Endothelial cell of umbilical vein (primary cell): ENCODE results near the gene TSPAN5. TPM values are rescaled to one million over a fixed set of nuclear protein-coding genes. Genes with fewer than 3 reads are reported as not detected.

ENCODE experiments used
- BruUV-seq: library from RNA; stranded (reverse); fragments of 400-500 nt; replicated peaks from 2 replicates; lab custom pipeline; 2021; lab: Mats Ljungman, UMichigan
- CTCF ChIA-PET: fragments of 300-600, 350-600 bp; sonication (Branson Sonifier 250); formaldehyde crosslinking; loops from one replicate; lab custom pipeline; 2021; ENCODE audit warnings: antibody characterized with exemption, inconsistent platforms; lab: Charles Lee
- POLR2A ChIA-PET: fragments of 300-600, 350-600 bp; sonication (Branson Sonifier 250); formaldehyde crosslinking; loops from one replicate; lab custom pipeline; 2021; ENCODE audit warnings: antibody characterized with exemption, inconsistent platforms; lab: Charles Lee
- DNase-seq: peaks from one replicate; pipeline ENCODE4 v3.0.0-alpha.2; 2011; ENCODE audit warnings: low read depth, low spot score
- FAIRE-seq: peaks from 2 replicates; lab custom pipeline; 2011; peaks lifted over from hg19 to GRCh38; lab: Jason Lieb, UNC
- H2AFZ ChIP-seq: 2 replicates; pipeline ENCODE4 v1.6.0; 2012; ENCODE audit warnings: low read depth, low read length, control low read depth, inconsistent platforms
- H3K27ac ChIP-seq: 2 replicates; pipeline ENCODE4 v1.5.1; 2011; ENCODE audit warnings: low read depth, mild to moderate bottlenecking, control low read depth, low read length, moderate library complexity; ENCODE audit not compliant: insufficient read depth
- H3K27me3 ChIP-seq, 2 experiments: 2 replicates each; pipeline versions ENCODE4 v1.6.0 to v1.6.1; 2011; ENCODE audit warnings: low read length in 2 of 2, mixed read lengths in 1 of 2; ENCODE audit not compliant: control insufficient read depth in 2 of 2, insufficient read depth in 2 of 2
- H3K36me3 ChIP-seq, 2 experiments: 2 replicates in 1 of 2; 3 replicates in 1 of 2; pipeline ENCODE4 v1.5.1; 2011; ENCODE audit warnings: low read length in 2 of 2, mild to moderate bottlenecking in 1 of 2, moderate library complexity in 1 of 2; ENCODE audit not compliant: control insufficient read depth in 2 of 2, insufficient read depth in 2 of 2; ENCODE audit errors: extremely low read depth in 1 of 2
- H3K4me1 ChIP-seq: 3 replicates; pipeline ENCODE4 v1.5.1; 2011; ENCODE audit warnings: mild to moderate bottlenecking, low read length; ENCODE audit not compliant: control insufficient read depth, insufficient read depth; ENCODE audit errors: extremely low read depth
- H3K4me2 ChIP-seq: 2 replicates; pipeline ENCODE4 v1.6.1; 2011; ENCODE audit warnings: low read length, control low read depth, mixed read lengths; ENCODE audit not compliant: insufficient read depth
- H3K4me3 ChIP-seq, 3 experiments: fragments of 200-600 bp in 1 of 3; sonication (generic), shearing (Covaris generic) in 1 of 3; replicated peaks in 1 of 3; 2 replicates each; pipeline ENCODE4 v1.5.1; 2011 to 2016; ENCODE audit warnings: control low read depth in 3 of 3, low read length in 3 of 3, mild to moderate bottlenecking in 2 of 3, inconsistent platforms in 1 of 3, low read depth in 1 of 3, moderate library complexity in 1 of 3; ENCODE audit not compliant: insufficient read depth in 1 of 3
- H3K79me2 ChIP-seq: 2 replicates; pipeline ENCODE4 v1.6.0; 2012; ENCODE audit warnings: low read length, inconsistent platforms; ENCODE audit not compliant: control insufficient read depth, insufficient read depth
- H3K9ac ChIP-seq: replicated peaks from 2 replicates; pipeline ENCODE3; 2011; ENCODE audit warnings: low read length, control low read depth; ENCODE audit not compliant: insufficient read depth; ENCODE audit errors: extremely low read depth
- H3K9me1 ChIP-seq: replicated peaks from 3 replicates; pipeline ENCODE4 v1.6.0; 2011; ENCODE audit warnings: mild to moderate bottlenecking, low read length; ENCODE audit not compliant: control insufficient read depth, insufficient read depth; ENCODE audit errors: extremely low read depth
- H3K9me3 ChIP-seq: replicated peaks from 2 replicates; pipeline ENCODE4 v1.5.1; 2012; ENCODE audit warnings: low read length, inconsistent platforms; ENCODE audit not compliant: control insufficient read depth, insufficient read depth
- H4K20me1 ChIP-seq: replicated peaks from 2 replicates; pipeline ENCODE3; 2011; ENCODE audit warnings: mild to moderate bottlenecking, low read length; ENCODE audit not compliant: control insufficient read depth, insufficient read depth; ENCODE audit errors: extremely low read depth
- CTCF ChIP-seq, 2 donors: IDR thresholded peaks; 1 replicate in 1 of 2; 2 replicates in 1 of 2; pipeline ENCODE4 v1.5.1; 2011; ENCODE audit warnings: low read length in 2 of 2, mild to moderate bottlenecking in 2 of 2, moderate library complexity in 2 of 2, control low read depth in 1 of 2, inconsistent platforms in 1 of 2, low read depth in 1 of 2; ENCODE audit not compliant: insufficient read depth in 1 of 2; ENCODE audit errors: extremely low read depth in 1 of 2
- EZH2 ChIP-seq: IDR thresholded peaks from 2 replicates; pipeline ENCODE4 v1.6.1; 2012; ENCODE audit warnings: borderline replicate concordance, low read depth, mild to moderate bottlenecking, moderate library complexity, low read length, inconsistent platforms; ENCODE audit not compliant: severe bottlenecking
- FOS ChIP-seq: IDR thresholded peaks from 2 replicates; pipeline ENCODE4 v1.6.1; 2011; ENCODE audit warnings: mild to moderate bottlenecking, low read length, moderate library complexity, borderline replicate concordance; ENCODE audit not compliant: insufficient read depth
- GATA2 ChIP-seq: IDR thresholded peaks from 2 replicates; pipeline ENCODE4 v1.7.0; 2011; ENCODE audit warnings: low read depth, mild to moderate bottlenecking, moderate library complexity, mixed read lengths, low read length; ENCODE audit not compliant: insufficient read length, insufficient read depth
- JUN ChIP-seq: IDR thresholded peaks from 2 replicates; pipeline ENCODE4 v1.6.1; 2011; ENCODE audit warnings: borderline replicate concordance, low read depth; ENCODE audit not compliant: insufficient read length, insufficient read depth
- MAX ChIP-seq: IDR thresholded peaks from 2 replicates; pipeline ENCODE4 v1.6.1; 2011; ENCODE audit not compliant: insufficient read depth, insufficient read length
- MYC ChIP-seq: IDR thresholded peaks from one replicate; pipeline ENCODE4 v1.6.1; 2011; ENCODE audit warnings: mild to moderate bottlenecking, low read depth, low read length
- POLR2A ChIP-seq: IDR thresholded peaks from 2 replicates; pipeline ENCODE4 v1.6.1; 2012; ENCODE audit warnings: low read depth, mild to moderate bottlenecking, control low read depth, low read length
- POLR2AphosphoS5 ChIP-seq: IDR thresholded peaks from 2 replicates; pipeline ENCODE4 v1.6.1; 2012; ENCODE audit warnings: low read depth, mild to moderate bottlenecking, control low read depth, low read length, moderate library complexity; ENCODE audit not compliant: insufficient read depth
- dilution Hi-C: fragments of 300-500 bp; cut with MboI; formaldehyde crosslinking; loops from one replicate; pipeline ENCODE4 v1.15.0; 2019; ENCODE audit warnings: low sequenced_read_pairs; ENCODE audit not compliant: extremely low pct_ligation_motif_present
- intact Hi-C: fragments of 100-400 bp; cut with micrococcal nuclease; formaldehyde crosslinking; loops from one replicate; pipeline ENCODE4 v1.10.0; 2022
- polyA plus RNA-seq, 4 experiments: library from polyadenylated mRNA; depleted of rRNA in 3 of 4; stranded (reverse) in 3 of 4; unstranded in 1 of 4; fragments of >200 nt; gene quantifications; 2 replicates each; pipeline versions ENCODE4 v1.2.1 to v1.2.3, GENCODE V29; 2011 to 2012; ENCODE audit warnings: missing spikeins in 1 of 4
- total RNA-seq: library from RNA; stranded (reverse); gene quantifications from 2 replicates; pipeline ENCODE4 v1.2.3, GENCODE V29; 2021

TSPAN5 gene
- total and polyA plus RNA-seq, 2 donors (not counting 3 experiments of a cell fraction or from before 2014, with no cell fraction given): 45.1 to 50.2 TPM

GRCh38 chr4:98518559-98519267 lies 139.7 kb downstream of the TSPAN5 start:
- no peak overlapping the region for H3K4me2 ChIP-seq
- H3K27ac ChIP-seq: no peak overlapping the region
- no peak overlapping the region for H2AFZ ChIP-seq
- no peak for TF ChIP-seq MAX
- no peak for TF ChIP-seq FOS
- TF ChIP-seq POLR2AphosphoS5: no peak
- no peak for TF ChIP-seq CTCF (IDR thresholded peaks at IDR 0.05; ENCODE audit: extremely low read depth in 1 of 2, insufficient read depth in 1 of 2, low read depth in 1 of 2, low read length in 2 of 2)
- TF ChIP-seq EZH2: no peak
- no peak for TF ChIP-seq MYC
- no peak for TF ChIP-seq POLR2A
- no peak for TF ChIP-seq GATA2
- TF ChIP-seq JUN: no peak
- peaks cover 62% of the 10 kb centered on the region for H3K4me1 ChIP-seq
- dilution Hi-C loops: no loop called here
- intact Hi-C loops: no loop called here
- no peaks in the 10 kb centered on the region for H3K9me3 ChIP-seq
- H3K36me3 ChIP-seq: no peaks in the 10 kb centered on the region
- no peaks in the 10 kb centered on the region for H3K27me3 ChIP-seq
- BruUV-seq: no TSS peak
- no peak overlapping the region for H3K4me3 ChIP-seq
- FAIRE-seq: no peak
- H4K20me1 ChIP-seq: no peaks in the 10 kb centered on the region
- no peak overlapping the region for H3K9ac ChIP-seq
- no peak for DNase-seq
- CTCF ChIA-PET: interaction anchor here (1.4 kb wide), 1 partner anchor 537 kb away, joined by 4 read pairs; no protein-coding TSS in a partner anchor
- peaks cover 34% of the 10 kb centered on the region for H3K79me2 ChIP-seq
- no peaks in the 10 kb centered on the region for H3K9me1 ChIP-seq
- POLR2A ChIA-PET: no interaction called here
